ENCODE results near the gene EDEM3. TPM values are rescaled to one million over a fixed set of nuclear protein-coding genes. Genes with fewer than 3 reads are reported as not detected.

The EDEM3 gene
- total RNA-seq, 1 donor from 2014 or later: 93.3 TPM

DNA sequence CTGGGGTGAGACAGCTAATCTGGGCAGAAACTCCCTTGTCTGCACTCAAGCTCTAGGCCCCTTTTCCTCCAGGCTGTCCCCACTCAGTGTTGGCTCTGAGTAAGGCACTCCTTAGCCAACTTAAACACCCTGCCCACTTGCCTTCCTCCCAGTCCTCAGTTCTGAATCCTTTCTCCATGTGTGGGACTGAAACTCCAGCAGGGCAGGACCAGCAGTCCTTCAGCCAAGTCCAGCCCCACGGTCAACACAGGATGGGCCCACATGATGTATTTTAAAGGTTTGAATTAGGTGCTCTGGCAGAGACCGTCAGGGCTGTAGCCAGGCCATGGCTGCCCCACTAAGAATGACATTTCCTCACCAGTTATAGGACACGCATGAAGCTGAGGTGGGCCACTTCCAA is 107.8 kb downstream of the EDEM3 start:
- FAIRE-seq (no peak), DNase-seq (ENCODE audit: low spot score in 2 of 2) (no peak)

DNA sequence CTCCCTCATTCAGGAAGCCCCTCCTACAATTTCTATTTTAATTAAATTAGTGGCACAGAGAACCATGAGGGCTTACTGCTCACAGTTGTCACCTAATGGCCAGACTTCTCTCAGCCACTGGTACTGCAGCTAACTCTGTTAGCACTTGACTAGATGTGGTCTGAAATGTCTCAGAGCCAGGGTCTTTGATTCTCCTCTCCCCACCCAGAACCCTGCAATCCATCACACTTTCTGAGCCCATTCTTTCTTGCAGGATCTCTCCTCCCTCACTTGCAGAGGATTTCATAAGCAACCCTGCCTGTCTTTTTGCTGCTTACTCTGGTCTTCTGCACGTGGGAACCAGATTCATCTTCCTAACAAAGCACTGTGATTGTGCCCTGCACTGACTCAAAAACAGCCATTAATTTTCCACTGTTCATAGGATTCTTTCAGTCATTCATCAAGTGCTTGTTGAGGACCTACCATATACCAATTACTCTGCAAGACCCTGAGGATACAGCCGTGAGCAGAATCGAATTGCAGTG is 108.4 kb downstream of the EDEM3 start:
- DNase-seq (ENCODE audit: low spot score in 2 of 2) (no peak), FAIRE-seq (no peak)

DNA sequence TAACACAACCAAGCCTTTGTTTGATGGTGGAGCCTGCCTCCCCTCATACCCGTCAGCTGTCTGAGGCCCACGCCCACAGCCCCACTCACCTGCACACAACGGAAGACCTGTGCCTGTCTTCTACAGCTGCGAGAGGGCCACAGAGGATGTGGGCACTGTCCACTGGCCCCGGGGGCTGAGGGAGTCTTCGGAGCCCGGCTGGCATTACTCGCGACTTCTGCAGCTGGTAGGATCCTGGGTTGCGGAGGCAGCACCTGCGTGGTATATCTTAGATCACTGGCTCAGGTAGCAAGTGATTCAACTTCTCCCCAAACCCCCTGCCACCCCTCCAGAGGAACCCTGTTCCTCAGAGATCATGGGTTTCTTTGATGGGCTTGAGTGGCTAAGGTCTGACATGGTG is 109.9 kb downstream of the EDEM3 start:
- no peak for DNase-seq (ENCODE audit: low spot score in 2 of 2)
- no peak for FAIRE-seq

DNA sequence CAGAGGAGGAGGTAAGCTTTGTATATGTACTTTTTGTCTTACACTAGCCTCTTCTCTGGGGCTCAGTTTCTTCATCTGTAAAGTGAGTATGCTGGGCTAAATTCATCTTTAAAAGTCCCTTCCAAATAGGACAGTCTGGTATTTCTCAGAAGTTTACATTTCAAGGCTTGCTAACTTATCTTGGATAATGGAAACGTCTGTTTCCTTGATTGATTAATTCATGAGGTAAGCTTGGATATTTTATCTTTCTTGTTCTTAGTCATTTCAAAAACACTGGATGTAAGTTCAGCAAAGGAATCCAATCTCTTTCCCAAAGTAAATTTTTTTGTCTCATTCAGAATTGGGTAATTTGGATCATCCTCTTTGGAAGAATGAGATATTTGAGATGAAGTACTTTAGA is 111.0 kb downstream of the EDEM3 start:
- DNase-seq (ENCODE audit: low spot score in 2 of 2) (no peak), FAIRE-seq (no peak)

DNA sequence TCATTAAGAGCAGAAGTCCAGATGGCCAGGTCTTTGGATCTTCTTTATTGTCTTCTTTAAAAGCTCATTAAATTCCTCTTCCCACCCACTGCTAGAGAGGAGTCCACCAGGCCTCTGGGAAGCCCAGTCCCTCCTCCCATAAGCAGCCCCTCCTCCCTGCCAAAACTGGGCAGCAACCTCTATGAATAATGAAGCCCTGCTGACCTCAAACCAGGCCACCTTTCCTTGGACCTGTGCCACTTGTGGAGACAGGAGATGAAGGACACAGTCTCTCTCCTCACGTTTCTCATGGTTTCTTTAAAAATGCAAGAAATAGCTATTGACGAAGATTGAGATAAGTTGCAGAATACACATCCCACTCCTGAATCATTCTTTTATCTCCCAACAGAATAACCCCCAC is 112.8 kb downstream of the EDEM3 start:
- FAIRE-seq (no peak), DNase-seq (ENCODE audit: low spot score in 2 of 2) (no peak)

DNA sequence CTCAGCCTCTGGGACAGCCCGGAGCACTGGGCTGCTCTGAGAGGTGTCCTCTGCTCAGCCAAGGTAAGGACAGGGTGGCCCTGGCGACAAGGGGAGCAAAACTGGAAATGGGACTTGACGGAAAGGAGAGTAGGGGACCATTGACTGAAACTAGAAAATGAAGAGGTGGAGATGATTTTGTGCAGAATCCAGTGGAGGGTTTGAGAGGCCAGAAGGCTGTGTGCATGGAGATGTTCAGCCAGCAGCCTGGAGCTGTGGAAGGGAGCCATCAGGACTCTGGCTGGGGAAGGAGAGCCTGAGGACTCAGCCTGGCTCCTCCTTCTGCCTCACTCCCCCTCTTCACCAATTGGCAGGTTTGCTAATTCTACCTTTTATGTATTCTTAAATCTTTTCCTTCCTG is 114.2 kb downstream of the EDEM3 start:
- DNase-seq (ENCODE audit: low spot score in 2 of 2) (no peak), FAIRE-seq (no peak)

Other genes with a start within 250 kb of the EDEM3 start
- gene NIBAN1, start 219.7 kb upstream of the EDEM3 start, total RNA-seq: 2.4 TPM

Measured in frontal cortex (tissue), 4 donors.